ENCODE data around the gene ZNF618.

- TF ChIP-seq CTCF (IDR thresholded peaks at IDR 0.05) (no peak), POLR2A (IDR thresholded peaks at IDR 0.05) (no peak)
These were observed 213.2 kb downstream of the ZNF618 start for GRCh38 chr9:114089206-114089840.
